Adrenal gland (tissue), 12 donors: Measurements from ENCODE around the gene C4A. TPM values are rescaled to one million over a fixed set of nuclear protein-coding genes. Genes with fewer than 3 reads are reported as not detected.

Experiments used
- DNase-seq, 7 donors: peaks; one replicate each; pipeline ENCODE4 v3.0.0-alpha.2; 2019 to 2020
- H3K27ac ChIP-seq, 5 donors: fragments of 200-600 bp; sonication (generic) in 4 of 5; 1 replicate in 3 of 5; 2 replicates in 2 of 5; pipeline versions ENCODE4 v1.5.1 to v1.8.0; 2016 to 2020; ENCODE audit warnings: mild to moderate bottlenecking in 1 of 5
- H3K27me3 ChIP-seq: fragments of 200-600 bp; 2 replicates; pipeline ENCODE4 v1.8.0; 2021
- H3K36me3 ChIP-seq, 2 donors: fragments of 200-600 bp; replicated peaks in 1 of 2; 1 replicate in 1 of 2; 2 replicates in 1 of 2; pipeline versions ENCODE4 v1.5.1 to v1.8.0; 2018 to 2022
- H3K4me1 ChIP-seq, 2 donors: fragments of 200-600 bp; replicated peaks in 1 of 2; 1 replicate in 1 of 2; 2 replicates in 1 of 2; pipeline versions ENCODE4 v1.5.1 to v1.8.0; 2018 to 2021
- H3K4me3 ChIP-seq, 4 donors: fragments of 200-600 bp; sonication (generic) in 3 of 4; one replicate each; pipeline ENCODE4 v1.5.1; 2016 to 2018
- H3K9me3 ChIP-seq, 3 donors: fragments of 200-600 bp; sonication (generic) in 1 of 3; replicated peaks in 1 of 3; 1 replicate in 2 of 3; 2 replicates in 1 of 3; pipeline versions ENCODE4 v1.5.1 to v1.8.0; 2016 to 2021
- CTCF ChIP-seq, 6 experiments: fragments of 450-650 bp in 4 of 6; fragments of 200-600 bp in 2 of 6; sonication (generic) in 1 of 6; IDR thresholded peaks; 1 replicate in 5 of 6; 2 replicates in 1 of 6; pipeline versions ENCODE4 v1.5.1 to v1.8.0; 2016 to 2021; ENCODE audit warnings: antibody characterized with exemption in 6 of 6, mild to moderate bottlenecking in 2 of 6, moderate library complexity in 1 of 6
- POLR2A ChIP-seq, 2 donors: fragments of 450-650 bp; IDR thresholded peaks; one replicate each; pipeline ENCODE4 v1.6.1; 2017; ENCODE audit warnings: antibody characterized with exemption in 2 of 2, mild to moderate bottlenecking in 2 of 2, moderate library complexity in 1 of 2
- WGBS, 4 donors: extraction: QIAGEN DNeasy Blood & Tissue Kit in 2 of 4; methylation state at CpG; one replicate each; pipeline versions ENCODE4 v1.1.5 to v1.1.7; 2013 to 2017; 5-methylcytosine and 5-hydroxymethylcytosine counted together
- intact Hi-C, 2 donors: fragments of 100-400 bp; cut with DNase I; formaldehyde crosslinking; loops; one replicate each; pipeline versions ENCODE4 v1.14.1 to v1.15.0; 2022 to 2023
- polyA plus RNA-seq, 3 donors: library from polyadenylated mRNA; stranded (reverse); fragments of 200-250 nt in 2 of 3; fragments of 350-450 nt in 1 of 3; fragmentation: Illumina TruSeq in 1 of 3; extraction: RNeasy Lipid Tissue Mini Kit (QIAGEN cat#74804) in 1 of 3; gene quantifications; one replicate each; pipeline ENCODE4 v1.2.3, GENCODE V29; 2013 to 2014
- total RNA-seq, 9 donors: library from RNA; depleted of rRNA in 4 of 9; stranded (reverse); fragments of >200 nt in 4 of 9; fragments of 120-200 nt in 1 of 9; fragmentation: NEBNext Ultra II Directional in 1 of 9; extraction: Animal tissue kit (Norgen Biotek cat#: 25700) in 1 of 9; gene quantifications; one replicate each; pipeline versions ENCODE4 v1.1.0 to v1.2.4, GENCODE V29; 2013 to 2023
- donor health status: healthy with polysubstance abuse.
- donor health status: Bipolar disorder and iron deficiency.
- donor health status: DM: yes; HTN: yes; CAD: no.
- donor health status: DM: no; HTN: no; CAD: no.
- donor health status: DM: no; HTN: no; CAD: no.
- donor health status: DM: yes; HTN: yes; CAD: no.

The C4A gene
- total and polyA plus RNA-seq, 12 donors: 212 to 2,285 (median 1,142) TPM

GRCh38 chr6:31968791-31969711, 12.8 kb upstream of the C4A start:
- Histone ChIP-seq H3K27me3 (no peaks in the 10 kb centered on the region), H3K36me3 (peaks cover 0 to 63% of the 10 kb centered on the region in 2 donors), H3K9me3 (no peaks in the 10 kb centered on the region), H3K27ac (peak overlapping the region in 2 of 5 donors; percentile 99), H3K4me3 (no peak overlapping the region), H3K4me1 (peaks cover 20 to 32% of the 10 kb centered on the region in 2 donors)
- DNase-seq: peak in 1 of 7 donors; percentile 37
- no peak for TF ChIP-seq POLR2A (IDR thresholded peaks at IDR 0.05)
- TF ChIP-seq CTCF (IDR thresholded peaks at IDR 0.05): no peak
- intact Hi-C loops: no loop called here
- WGBS, 4 donors: 82 to 92% (median 89%) methylated on average over 14 to 23 of the region's 23 CpGs

- no peak for TF ChIP-seq CTCF (IDR thresholded peaks at IDR 0.05)
- no peak for TF ChIP-seq POLR2A (IDR thresholded peaks at IDR 0.05)
- 64 to 75% (median 71%) methylated on average over 17 of the region's 17 CpGs for WGBS, 4 donors
- Histone ChIP-seq H3K36me3 (peaks cover 0 to 54% of the 10 kb centered on the region in 2 donors), H3K4me1 (peaks cover 20 to 40% of the 10 kb centered on the region in 2 donors), H3K27me3 (no peaks in the 10 kb centered on the region), H3K9me3 (no peaks in the 10 kb centered on the region), H3K4me3 (no peak overlapping the region), H3K27ac (peak overlapping the region; percentile 95 to 99 (median 99))
- intact Hi-C loops: no loop called here
- no peak for DNase-seq
Measured at GRCh38 chr6:31969712-31970603, 11.9 kb upstream of the C4A start.

- H3K27me3 ChIP-seq: no peaks in the 10 kb centered on the region
- TF ChIP-seq CTCF (IDR thresholded peaks at IDR 0.05): no peak
- TF ChIP-seq POLR2A (IDR thresholded peaks at IDR 0.05): no peak
- intact Hi-C loops: no loop called here
- H3K4me3 ChIP-seq: peak overlapping the region in 2 of 4 donors; percentile 40 to 82
- DNase-seq: peak in 6 of 7 donors; percentile 45 to 65 (median 56)
- peak overlapping the region; percentile 95 to 99 (median 99) for H3K27ac ChIP-seq
- H3K4me1 ChIP-seq: peaks cover 20 to 40% of the 10 kb centered on the region in 2 donors
- H3K9me3 ChIP-seq: no peaks in the 10 kb centered on the region
- 60 to 69% (median 62%) methylated on average over 16 to 18 of the region's 18 CpGs for WGBS, 4 donors
- peaks cover 0 to 47% of the 10 kb centered on the region in 2 donors for H3K36me3 ChIP-seq
Measured at GRCh38 chr6:31970604-31971271, 11.1 kb upstream of the C4A start.
